A673 (cell line): ENCODE results near the gene IBA57. TPM values are rescaled to one million over a fixed set of nuclear protein-coding genes. Genes with fewer than 3 reads are reported as not detected.

Experiments used
- BruUV-seq: library from RNA; stranded (reverse); fragments of 400-500 nt; replicated peaks from 2 replicates; lab custom pipeline; 2021; lab: Mats Ljungman, UMichigan
- CTCF ChIA-PET: fragments of 300-600 bp; sonication (Branson Sonifier 250); formaldehyde crosslinking; loops from one replicate; lab custom pipeline; 2022; ENCODE audit warnings: antibody characterized with exemption; lab: Charles Lee
- POLR2A ChIA-PET: fragments of 300-600 bp; sonication (Branson Sonifier 250); formaldehyde crosslinking; loops from one replicate; lab custom pipeline; 2022; ENCODE audit warnings: antibody characterized with exemption; ENCODE audit not compliant: low non-redundant PET; lab: Charles Lee
- DNase-seq: peaks from one replicate; pipeline ENCODE4 v3.0.0-alpha.2; 2015; ENCODE audit warnings: low spot score
- H3K27ac ChIP-seq: fragments of 200-600 bp; sonication (generic); 2 replicates; pipeline ENCODE4 v1.5.1; 2016; ENCODE audit warnings: mixed run types, low read depth, mild to moderate bottlenecking, mixed read lengths, antibody characterized with exemption, low read length; ENCODE audit not compliant: poor library complexity, severe bottlenecking
- H3K27me3 ChIP-seq: fragments of 200-600 bp; sonication (generic); replicated peaks from 2 replicates; pipeline ENCODE4 v1.6.1; 2017; ENCODE audit warnings: mixed run types, low read depth, mild to moderate bottlenecking, mixed read lengths, antibody characterized with exemption, low read length; ENCODE audit not compliant: insufficient read depth, poor library complexity
- H3K36me3 ChIP-seq: fragments of 200-600 bp; sonication (generic); 2 replicates; pipeline ENCODE4 v1.6.1; 2016; ENCODE audit warnings: mixed run types, mild to moderate bottlenecking, mixed read lengths, antibody characterized with exemption, low read length; ENCODE audit not compliant: insufficient read depth, poor library complexity, severe bottlenecking
- H3K4me1 ChIP-seq: fragments of 200-600 bp; sonication (generic); 2 replicates; pipeline ENCODE4 v1.6.1; 2017; ENCODE audit warnings: mixed run types, mild to moderate bottlenecking, mixed read lengths, antibody characterized with exemption, low read length; ENCODE audit not compliant: insufficient read depth, poor library complexity, severe bottlenecking
- H3K4me3 ChIP-seq: fragments of 200-600 bp; sonication (generic); 2 replicates; pipeline ENCODE4 v1.5.1; 2016; ENCODE audit warnings: low read depth, mixed run types, mild to moderate bottlenecking, mixed read lengths, low read length; ENCODE audit not compliant: poor library complexity, severe bottlenecking
- H3K9me3 ChIP-seq: fragments of 200-600 bp; sonication (generic); 2 replicates; pipeline ENCODE4 v1.6.1; 2016; ENCODE audit warnings: mixed run types, low read depth, mild to moderate bottlenecking, mixed read lengths, antibody characterized with exemption, low read length; ENCODE audit not compliant: poor library complexity, severe bottlenecking
- CTCF ChIP-seq: fragments of 300-800, 200-600 bp; sonication (generic); conservative IDR thresholded peaks from 2 replicates; pipeline ENCODE4 v1.5.1; 2017; ENCODE audit warnings: low read depth, mild to moderate bottlenecking, antibody characterized with exemption, low read length, moderate library complexity, mixed read lengths
- EZH2 ChIP-seq: fragments of 200-600 bp; sonication (generic); IDR thresholded peaks from 2 replicates; pipeline ENCODE4 v1.6.1; 2017; ENCODE audit warnings: borderline replicate concordance, low read depth, mild to moderate bottlenecking, mixed read lengths, antibody characterized with exemption, low read length; ENCODE audit not compliant: poor library complexity, severe bottlenecking
- intact Hi-C: fragments of 100-400 bp; cut with micrococcal nuclease; formaldehyde crosslinking; loops from one replicate; pipeline ENCODE4 v1.10.0; 2022; ENCODE audit not compliant: unreplicated experiment
- total RNA-seq: library from RNA; stranded (reverse); gene quantifications from 2 replicates; pipeline ENCODE4 v1.2.3, GENCODE V29; 2021

Gene IBA57
- total RNA-seq, 1 experiment from 2014 or later = 12.1 TPM

DNA sequence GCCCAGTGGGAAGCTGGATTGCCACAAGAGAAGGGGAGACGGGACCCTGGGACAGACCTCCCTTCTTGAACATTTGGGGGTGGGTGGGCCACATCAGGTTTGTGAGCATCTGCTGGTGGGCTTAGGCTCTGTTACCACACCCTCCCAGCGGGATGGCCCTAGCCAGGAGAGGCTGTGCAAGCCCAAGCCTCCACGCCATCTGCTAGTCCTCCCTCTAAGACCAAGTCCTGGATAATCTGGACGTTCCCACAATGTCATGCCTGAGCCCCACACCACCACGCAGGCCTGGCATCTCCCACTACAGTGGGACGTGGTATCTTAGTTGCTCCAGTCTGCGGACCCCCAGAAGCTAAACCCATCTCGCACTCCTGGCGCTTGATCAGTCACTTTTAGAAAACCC lies 3.7 kb upstream of the IBA57 start:
- intact Hi-C loops = no loop called here
- Histone ChIP-seq H3K27me3 (peaks cover 22% of the 10 kb centered on the region), H3K9me3 (no peaks in the 10 kb centered on the region), H3K36me3 (no peaks in the 10 kb centered on the region), H3K27ac (no peak overlapping the region), H3K4me1 (peaks cover 11% of the 10 kb centered on the region), H3K4me3 (no peak overlapping the region)
- CTCF ChIA-PET = no interaction called here
- BruUV-seq = no TSS peak
- POLR2A ChIA-PET = no interaction called here
- TF ChIP-seq EZH2 = no peak
- no peak for TF ChIP-seq CTCF
- DNase-seq = no peak

DNA sequence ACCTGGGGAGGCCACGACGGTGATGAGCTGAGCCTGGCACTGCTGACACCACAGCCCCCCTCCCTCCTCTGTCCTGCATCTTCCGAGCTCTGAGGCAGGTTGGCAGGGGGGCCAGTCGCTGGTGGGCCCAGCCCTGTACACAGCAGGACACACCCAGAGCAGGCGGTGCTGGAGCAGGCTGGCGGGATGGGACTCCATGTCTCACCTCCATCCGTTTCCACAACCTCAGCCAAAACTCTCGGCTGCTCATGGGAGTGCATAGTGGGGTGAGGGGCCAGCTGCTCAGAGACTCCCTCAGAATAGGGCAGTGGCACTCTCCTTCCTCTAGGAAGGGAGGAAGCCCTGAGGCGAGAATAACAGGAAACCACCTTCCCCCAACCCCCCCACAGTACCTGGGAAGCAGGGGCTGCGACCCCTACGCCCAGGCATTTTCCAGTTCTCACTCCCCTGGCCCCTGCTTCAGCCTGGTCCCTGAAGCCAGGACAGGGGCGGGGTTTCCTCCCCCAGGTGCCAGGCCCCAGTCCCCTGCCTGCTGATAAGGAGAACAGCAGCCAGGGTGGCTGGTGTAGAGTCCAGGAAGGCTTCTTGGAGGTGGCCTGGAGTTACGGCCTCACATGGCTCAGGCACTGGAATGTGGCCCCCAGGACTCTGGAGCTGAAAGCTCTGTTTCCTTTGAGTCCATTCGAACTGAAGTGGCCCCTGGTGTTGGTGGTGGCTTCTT lies 3.2 kb upstream of the IBA57 start:
- no peaks in the 10 kb centered on the region for H3K9me3 ChIP-seq
- intact Hi-C loops = no loop called here
- TF ChIP-seq EZH2 = no peak
- TF ChIP-seq CTCF = no peak
- no peaks in the 10 kb centered on the region for H3K36me3 ChIP-seq
- no TSS peak for BruUV-seq
- peaks cover 17% of the 10 kb centered on the region for H3K27me3 ChIP-seq
- peaks cover 11% of the 10 kb centered on the region for H3K4me1 ChIP-seq
- H3K4me3 ChIP-seq = no peak overlapping the region
- ChIA-PET POLR2A (no interaction called here), CTCF (no interaction called here)
- no peak overlapping the region for H3K27ac ChIP-seq
- DNase-seq = no peak

- no peaks in the 10 kb centered on the region for H3K9me3 ChIP-seq
- intact Hi-C loops = no loop called here
- peaks cover 15% of the 10 kb centered on the region for H3K27me3 ChIP-seq
- no peaks in the 10 kb centered on the region for H3K36me3 ChIP-seq
- POLR2A ChIA-PET = no interaction called here
- no peak overlapping the region for H3K27ac ChIP-seq
- DNase-seq = no peak
- no peak for TF ChIP-seq CTCF
- no peak for TF ChIP-seq EZH2
- no peak overlapping the region for H3K4me3 ChIP-seq
- CTCF ChIA-PET = no interaction called here
- no TSS peak for BruUV-seq
- H3K4me1 ChIP-seq = peaks cover 11% of the 10 kb centered on the region
These were observed 2.4 kb upstream of the IBA57 start for GRCh38 chr1:228163007-228163753.
